Right renal cortex interstitium (tissue), 3 donors: ENCODE results near the gene SLC9A3. TPM values are rescaled to one million over a fixed set of nuclear protein-coding genes. Genes with fewer than 3 reads are reported as not detected.

ENCODE experiments used
- DNase-seq, 3 donors: peaks; one replicate each; pipeline ENCODE4 v3.0.0-alpha.2; 2013; ENCODE audit warnings: low read depth in 3 of 3, low spot score in 2 of 3
- polyA plus RNA-seq, 3 donors: library from polyadenylated mRNA; unstranded; fragments of 120-200 nt; gene quantifications; one replicate each; pipeline ENCODE4 v1.2.1, GENCODE V29; 2013; ENCODE audit not compliant: insufficient read length in 3 of 3

Gene SLC9A3
- polyA plus RNA-seq, 3 donors, result 34.9 to 43.2 (median 40.7) TPM

DNA sequence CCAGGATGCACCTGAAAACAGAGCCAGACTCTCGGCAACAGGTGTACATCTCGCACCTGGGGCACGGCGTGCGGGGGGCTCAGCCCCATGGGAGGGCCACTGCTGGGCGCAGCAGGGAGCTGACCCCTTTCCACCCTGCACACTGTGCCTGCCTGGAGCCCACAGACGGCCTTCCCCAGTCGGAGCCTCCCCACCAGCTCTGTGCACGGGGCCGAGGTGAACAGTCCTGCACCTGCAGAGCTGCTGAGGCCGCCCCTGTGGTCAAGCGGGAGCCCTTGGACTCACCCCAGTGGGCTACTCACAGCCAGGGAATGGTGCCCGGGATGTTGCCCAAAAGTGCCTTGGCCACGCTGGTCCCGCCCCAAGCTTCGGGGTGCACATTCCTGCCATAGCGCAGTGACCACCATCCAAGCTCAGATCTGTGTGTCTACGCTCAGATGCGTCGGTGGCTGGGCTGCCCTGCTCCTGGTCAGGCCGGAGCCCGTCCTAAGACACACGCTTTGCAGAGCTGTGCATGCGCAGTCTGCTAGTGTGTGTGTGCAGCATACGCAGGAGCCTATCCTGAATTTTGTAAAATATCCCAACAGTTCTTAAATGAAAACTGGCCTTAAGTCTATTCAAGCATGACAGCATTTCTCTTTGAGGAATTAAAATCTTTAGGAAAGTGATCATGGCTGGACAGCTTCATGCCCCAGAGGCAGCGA lies 89.7 kb downstream of the SLC9A3 start:
- no peak for DNase-seq

DNA sequence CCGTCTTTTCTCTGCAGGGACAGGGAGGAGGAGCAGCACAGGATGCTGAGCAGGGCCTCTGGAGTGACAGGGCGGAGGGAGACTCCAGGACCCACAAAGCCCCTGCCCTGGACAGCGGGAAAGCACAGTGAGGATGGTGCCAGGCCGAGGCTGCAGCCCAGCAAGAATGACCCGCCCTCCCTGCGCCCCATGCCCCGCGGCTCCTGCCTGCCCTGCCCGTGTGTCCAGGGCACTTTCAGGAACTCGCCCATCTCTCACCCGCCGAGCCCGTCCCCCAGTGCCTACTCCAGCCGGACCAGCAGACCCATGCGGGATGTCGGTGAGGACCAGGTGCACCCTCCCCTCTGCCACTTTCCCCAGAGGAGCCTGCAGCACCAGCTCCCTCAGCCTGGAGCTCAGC lies 90.4 kb downstream of the SLC9A3 start:
- DNase-seq, result no peak

DNA sequence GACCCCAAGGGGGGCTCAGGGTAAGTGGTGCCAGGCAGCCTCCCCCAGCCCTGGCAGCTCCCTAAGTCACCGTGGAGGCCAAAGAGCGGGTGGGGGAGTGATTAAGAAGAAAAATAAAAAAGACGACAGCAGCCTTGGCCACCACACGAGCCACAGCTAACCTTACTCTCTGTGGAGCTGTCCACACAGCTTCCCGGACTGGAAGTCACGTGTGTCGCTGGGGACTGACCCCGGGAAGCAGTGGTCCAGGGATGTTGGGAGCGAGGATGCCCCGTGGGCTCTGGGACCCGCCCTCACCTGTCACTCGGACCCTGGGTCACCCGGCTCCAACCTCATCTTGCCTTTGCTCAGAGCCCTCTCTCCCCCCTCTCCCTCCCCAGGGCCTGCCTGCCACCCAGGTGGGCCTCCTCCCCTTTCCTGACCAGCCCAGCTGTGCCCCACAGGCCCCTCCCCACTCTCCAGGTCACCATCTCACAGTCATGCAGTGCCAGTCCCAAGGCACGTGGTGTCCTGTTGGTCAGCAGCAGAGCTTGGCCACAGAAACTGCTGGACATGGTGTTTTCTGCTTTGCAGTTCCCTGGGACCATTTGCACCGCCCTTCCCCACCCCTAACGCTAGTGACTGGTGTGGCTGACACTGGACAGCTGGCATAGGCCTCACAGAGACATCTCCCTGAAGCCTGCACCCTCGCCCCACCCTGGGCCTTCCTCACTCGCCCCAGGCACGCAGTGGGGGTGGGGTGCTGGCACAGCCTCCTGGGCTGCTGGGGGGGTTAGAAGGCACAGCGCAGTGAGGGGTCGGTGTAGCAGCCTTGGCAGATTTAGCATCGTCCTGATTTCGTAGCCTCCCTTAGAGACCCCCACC lies 91.1 kb downstream of the SLC9A3 start:
- no peak for DNase-seq

DNA sequence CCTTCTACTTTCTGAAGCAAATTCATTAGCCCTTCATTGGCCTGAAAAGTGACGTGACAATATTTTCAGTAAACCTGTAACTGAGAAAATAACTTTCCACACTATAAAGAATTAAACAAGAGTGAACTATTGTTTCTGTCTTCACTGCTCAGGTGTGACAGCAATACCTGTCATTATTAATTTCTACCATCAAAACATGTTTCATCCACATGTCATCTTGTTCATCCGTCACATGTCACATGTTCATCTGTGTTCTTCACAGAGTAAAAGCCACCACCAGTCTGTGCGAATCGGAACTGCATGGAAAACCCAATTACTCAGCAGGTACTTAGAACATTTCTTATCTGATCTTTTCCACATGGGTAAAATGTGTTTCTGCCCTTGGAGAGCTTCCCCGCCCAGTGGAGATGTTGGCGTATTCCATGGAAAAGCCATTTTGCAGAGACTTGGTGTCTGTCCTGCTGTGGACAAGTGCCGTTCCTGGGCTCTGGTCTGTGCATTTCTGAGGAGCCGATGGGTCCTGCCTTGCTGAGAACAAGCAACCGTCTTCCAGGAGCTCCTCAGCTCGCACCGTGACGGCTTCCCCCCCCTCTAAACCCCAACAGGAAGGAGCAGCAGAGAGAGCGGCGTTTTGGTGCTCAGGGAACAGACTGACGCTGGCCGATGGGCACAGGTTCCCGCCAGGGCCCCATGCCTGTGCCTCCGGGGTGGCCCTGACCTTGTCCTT lies 91.9 kb downstream of the SLC9A3 start:
- DNase-seq, result no peak

DNA sequence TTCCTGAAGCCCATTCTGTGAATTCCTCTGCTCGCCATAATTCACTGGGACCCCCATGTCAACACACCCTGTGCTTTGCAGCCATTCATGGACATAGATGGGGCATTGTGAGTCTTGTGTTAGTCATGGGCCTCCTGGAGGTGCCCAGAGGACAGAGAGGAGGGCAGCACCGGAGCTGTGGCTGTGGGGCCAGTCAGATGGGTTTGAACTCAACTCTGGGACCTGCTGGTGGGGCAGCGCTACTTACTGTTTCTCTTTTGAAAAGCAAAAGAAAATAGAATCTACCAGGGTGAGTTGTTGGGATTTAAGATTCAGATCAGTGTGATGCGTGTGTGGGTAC lies 92.6 kb downstream of the SLC9A3 start:
- no peak for DNase-seq

DNA sequence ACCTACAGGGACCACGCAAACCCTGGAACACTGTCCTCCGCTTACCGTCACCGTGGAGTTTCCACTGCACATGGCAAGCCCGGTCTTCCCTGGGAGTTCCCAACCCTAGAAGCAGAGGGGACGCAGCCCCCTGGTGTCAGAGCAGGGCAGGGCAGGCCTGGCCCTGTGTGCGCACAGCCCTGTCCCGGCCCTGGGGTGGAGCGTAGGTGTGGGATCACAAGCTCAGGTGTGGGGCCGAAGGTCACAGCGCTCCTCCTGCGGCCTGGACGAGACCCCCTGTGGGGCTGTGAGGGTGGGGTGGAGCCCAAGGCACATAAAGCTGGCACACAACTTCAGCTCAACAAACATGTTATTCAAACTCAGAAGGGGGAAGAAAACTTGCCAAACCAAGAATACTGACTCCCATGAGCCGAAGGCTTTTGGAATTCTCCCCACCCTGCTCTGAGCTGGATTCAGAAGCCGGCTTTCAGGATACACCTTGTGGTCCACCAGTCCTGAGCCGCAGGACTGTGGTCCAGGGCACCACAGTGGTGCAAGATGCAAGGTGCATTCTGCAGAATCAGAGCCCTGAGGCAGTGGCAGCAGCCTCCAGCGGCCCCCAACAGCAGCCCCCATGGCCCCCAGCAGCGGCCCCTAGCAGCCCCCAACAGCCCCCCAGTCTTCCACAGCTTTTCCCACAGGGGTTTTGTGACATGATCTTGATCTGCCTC lies 93.1 kb downstream of the SLC9A3 start:
- no peak for DNase-seq

DNA sequence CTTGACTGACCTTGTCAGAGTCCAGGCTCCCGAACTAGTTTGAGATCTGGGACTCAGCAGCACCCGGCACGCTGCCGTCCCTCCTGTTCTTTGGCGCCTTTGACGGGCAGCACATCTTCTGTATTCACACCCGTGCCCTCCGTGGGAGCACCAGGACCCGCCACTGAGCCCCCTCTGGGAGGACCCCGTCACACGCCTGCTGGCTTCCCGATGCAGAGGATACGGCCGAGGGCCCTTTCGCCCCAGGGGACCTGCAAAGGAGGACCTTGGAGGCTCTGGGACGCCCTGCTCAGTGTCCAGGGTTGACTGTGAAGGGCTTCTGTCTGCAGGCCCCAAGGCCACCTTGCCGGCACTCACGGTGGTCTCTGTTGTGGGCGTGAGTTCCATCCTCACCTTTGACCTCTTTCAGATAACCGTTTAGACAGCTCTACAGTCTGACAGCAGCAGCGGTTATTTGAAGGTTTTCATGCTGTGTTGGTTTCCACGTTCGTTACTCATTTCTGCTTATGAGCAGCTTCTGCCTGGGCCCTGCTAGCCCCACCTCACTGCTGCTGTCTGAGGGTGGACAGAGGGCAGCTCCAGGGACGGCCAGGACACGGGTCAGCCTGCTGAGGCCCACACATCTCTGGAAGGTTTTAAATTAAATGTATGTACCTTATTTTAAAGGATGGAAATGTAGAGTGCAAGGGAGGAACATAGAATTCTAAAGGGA lies 93.9 kb downstream of the SLC9A3 start:
- no peak for DNase-seq

DNA sequence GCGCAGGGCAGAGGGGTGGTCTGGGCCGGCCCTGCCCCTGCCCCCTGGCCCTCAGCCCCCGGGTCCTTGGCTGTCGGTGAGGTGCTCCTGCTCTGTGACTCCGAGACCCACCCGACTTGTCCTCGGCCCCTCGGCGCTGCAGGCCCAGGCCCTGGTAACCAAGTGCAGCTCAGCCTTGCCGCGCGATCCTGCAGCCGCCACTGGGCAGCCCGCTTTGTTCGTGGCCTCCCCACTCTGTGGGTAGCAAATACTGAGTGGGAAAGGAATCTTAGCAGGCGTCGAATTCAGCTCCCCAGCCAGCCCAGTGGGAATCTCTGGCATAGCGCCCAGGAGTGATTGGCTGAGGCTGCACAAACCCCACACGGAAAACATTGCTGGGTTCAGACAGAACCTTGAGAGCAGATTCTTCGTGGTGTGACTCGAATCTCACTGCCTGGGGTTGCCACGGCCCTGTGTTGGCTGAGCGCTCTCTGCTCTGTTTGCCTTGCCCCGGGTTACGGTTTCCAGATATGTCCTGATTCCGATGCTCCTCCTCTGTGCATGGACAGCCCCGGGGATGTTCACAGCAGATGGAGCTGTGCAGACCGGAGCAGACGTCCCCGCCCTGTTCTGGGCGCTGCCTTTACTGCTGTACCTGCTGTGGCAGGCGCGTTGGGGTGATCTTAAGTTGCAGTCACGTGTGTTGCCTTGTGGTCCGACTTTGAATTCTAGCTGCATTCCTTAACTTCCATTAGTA lies 94.6 kb downstream of the SLC9A3 start:
- no peak for DNase-seq

DNA sequence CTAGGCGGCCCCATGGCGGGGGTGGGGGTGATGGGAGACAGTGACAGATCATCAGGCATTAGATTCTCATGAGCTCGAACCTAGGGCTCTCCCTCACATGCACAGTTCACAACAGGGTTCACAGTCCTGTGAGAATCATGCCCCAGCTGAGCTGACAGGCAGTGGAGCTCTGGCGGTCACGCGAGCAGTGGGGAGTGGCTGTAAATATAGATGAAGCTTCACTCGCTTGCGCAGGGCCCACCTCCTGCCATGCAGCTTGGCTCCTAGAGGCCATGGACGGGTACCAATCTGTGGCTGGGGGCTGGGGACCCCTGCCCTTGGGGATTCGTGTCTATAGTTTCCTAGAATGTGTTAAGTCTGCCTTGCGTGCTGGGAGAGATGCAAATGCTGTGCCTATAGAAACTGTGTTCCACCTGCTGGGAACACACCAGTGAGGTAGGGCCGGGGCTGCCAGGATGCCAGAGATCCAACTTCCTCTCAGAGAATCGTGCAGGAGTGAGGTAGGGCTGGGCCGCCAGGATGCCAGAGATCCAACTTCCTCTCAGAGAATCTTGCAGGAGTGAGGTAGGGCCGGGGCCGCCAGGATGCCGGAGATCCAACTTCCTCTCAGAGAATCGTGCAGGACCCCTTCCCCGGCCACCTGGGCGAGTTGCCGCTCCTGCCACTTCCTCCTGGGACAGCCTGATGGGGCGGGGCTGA lies 95.3 kb downstream of the SLC9A3 start:
- DNase-seq, result no peak

DNA sequence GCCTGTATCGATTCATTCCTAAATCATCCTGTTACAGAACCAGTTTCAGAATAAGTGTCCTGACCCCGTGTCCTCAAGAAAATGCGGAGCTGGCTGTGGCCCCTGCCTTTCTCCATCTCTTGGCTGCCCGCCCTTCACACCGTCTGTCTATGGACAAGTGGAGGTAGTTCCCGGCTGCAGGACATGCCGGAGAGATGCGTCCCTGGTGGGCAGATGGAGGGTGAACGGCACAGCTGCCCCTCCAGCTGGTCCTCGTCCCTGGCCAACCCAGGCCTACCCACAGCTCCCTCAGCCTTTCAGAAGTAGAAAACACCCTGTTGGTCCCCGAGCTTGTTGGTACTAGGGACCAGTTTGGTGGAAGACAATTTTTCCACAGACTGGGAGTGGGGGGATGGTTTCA lies 96.0 kb downstream of the SLC9A3 start:
- no peak for DNase-seq

DNA sequence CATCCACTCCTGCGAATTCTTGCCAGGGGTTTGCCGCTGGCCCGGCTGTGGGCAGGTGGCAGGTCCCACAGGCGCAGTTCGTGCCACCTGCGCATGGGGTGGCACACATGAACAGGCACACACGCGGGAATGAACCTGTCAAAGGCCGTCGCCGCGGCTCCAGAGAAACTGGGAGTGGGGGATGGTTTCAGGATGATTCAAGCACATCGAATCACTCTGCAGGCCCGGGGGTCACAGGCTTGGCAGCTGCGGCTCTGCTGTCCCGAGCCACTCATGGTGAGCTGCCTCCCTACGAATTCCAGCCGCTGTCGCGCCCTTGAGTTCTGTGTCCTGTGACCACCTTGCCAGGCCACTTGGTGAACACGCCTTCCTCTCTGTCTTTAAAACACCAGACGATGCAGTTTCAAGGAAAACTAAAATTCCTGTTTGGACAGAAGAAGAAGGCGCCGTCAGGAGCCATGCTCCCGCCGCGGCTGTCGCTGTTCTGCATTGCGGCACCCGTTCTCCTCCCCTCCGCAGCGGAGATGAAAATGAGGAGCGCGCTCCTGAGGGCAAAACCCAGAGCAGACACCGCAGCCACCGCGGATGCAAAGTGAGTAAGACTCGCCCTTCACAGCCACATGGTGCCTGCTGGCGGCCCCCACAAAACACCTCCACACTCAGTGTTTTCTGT lies 96.7 kb downstream of the SLC9A3 start:
- DNase-seq, result no peak

DNA sequence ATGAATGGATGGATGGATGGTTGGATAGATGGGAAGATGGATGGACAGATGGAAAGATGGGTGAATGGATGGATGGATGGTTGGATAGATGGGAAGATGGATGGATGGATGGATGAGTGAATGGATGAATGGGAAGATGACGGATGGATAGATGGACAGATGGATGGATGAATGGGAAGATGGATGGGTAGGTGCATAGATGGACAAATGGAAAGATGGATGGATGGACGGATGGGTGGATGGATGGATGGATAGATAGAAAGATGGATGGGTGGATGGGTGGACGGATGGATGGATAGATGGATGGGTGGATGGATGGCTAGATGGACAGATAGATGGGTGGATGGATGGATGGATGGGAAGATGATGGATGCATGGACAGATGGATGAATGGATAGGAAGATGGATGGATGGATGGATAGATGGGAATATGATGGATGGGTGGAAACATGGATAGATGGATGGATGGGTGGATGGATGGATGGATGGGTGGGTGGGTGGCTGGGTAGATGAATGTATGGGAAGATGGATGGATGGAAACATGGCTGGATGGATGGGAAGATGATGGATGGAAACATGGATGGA lies 97.8 kb downstream of the SLC9A3 start:
- DNase-seq, result no peak

DNA sequence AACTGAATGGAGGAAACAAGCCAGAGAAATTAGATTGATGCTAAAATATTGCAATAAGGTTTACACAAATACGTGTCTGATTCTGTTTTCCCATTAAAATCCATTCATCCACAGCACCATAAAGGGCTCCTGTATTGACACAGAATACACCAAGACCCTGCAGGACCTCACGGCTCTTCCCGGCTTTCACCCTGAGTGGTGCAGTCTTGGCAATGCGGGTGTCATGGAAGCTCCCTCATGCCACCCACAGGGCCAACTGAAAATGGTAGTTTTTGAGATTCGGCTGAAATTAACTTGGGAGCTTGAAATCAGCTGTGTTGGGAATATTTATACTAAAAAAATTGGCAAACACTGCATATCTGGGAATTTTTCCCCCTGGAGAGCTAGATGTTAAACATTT lies 98.5 kb downstream of the SLC9A3 start:
- DNase-seq, result no peak

DNA sequence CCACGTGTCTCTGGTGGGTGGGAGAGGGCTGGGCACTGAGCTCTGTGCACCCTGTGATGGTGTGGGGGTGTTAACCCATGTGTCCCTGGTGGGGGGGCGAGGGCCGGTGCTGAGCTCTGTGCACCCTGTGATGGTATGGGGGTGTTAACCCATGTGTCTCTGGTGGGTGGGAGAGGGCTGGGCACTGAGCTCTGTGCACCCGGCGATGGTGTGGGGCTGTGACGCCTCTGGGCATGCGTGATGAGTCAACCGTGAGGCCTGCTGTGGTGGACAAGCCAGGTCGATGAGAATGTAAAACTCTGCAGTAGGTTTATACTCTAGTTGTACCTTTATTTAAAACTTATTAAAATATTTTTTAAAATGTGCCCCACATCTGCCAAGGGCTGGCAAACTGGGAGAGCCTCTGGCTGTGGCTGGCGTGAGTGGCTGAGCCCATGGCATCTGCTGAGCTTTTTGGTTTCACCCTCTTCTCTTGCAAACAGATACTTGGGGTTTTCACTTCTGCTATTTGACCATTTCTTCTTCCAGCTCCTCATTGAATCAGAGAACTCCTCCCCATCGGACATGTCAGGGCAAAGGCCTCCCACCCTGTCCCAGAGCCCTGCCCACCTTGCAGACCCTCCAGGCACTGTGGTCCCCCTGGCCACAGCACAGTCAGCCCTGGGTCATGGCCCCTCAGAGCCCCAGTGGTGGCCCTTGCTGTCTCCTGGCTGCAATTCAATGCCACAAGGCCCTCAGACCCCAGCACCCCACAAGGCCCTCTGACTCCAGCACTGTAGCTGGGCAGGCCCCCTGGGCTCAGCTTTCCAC lies 99.7 kb downstream of the SLC9A3 start:
- DNase-seq, result no peak

DNA sequence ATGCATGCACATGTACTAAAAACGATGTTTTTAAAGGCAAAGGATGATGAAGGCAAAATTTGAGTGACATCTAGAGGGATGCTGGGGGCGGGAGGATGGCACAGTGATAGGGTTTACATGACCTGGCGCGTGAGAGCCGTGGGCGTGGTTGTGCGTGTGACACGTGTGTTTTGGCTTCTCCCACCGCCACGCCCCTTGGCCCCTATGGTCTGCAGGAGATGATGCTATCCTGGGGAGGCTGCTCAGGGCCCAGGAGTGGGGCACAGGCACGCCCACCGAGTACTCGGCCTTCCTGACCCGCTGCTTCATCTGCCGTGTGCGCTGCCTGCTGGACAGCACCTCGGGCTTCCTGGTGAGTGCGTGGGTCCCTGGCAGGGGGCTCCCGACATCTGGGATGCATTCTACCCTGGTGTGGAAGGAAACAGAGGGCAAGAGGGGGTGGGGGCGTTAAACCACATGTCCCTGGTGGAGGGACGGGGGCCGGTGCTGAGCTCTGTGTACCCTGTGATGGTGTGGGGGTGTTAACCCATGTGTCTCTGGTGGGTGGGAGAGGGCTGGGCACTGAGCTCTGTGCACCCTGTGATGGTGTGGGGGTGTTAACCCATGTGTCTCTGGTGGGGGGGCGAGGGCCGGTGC lies 100.5 kb downstream of the SLC9A3 start:
- DNase-seq, result no peak

DNA sequence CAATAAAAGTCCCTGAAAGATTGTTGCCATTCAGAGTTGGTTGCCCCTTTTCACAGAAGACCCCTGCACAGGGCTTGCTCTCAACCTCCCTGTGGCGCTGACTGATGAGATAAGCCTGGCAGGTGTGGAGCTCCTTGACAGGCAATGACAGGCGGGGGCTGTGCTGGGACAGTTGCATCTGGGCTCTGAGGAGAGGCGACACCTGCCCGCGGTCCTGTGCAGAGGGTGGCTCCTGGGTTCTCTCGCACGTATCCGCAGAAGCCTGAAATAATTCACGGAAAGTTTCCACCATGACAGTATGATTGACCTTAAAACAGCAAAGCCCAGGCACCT lies 101.0 kb downstream of the SLC9A3 start:
- DNase-seq, result no peak
